Measurements from ENCODE around the gene CASP7.
A peak's percentile ranks its signal among the peaks of the same experiment; 100 is the strongest.
"Not testable (repeated sequence)": the region's sequence is repeated elsewhere in the genome, so short reads cannot be mapped to it uniquely, and the experiment has no call there.

Gene CASP7

DNA sequence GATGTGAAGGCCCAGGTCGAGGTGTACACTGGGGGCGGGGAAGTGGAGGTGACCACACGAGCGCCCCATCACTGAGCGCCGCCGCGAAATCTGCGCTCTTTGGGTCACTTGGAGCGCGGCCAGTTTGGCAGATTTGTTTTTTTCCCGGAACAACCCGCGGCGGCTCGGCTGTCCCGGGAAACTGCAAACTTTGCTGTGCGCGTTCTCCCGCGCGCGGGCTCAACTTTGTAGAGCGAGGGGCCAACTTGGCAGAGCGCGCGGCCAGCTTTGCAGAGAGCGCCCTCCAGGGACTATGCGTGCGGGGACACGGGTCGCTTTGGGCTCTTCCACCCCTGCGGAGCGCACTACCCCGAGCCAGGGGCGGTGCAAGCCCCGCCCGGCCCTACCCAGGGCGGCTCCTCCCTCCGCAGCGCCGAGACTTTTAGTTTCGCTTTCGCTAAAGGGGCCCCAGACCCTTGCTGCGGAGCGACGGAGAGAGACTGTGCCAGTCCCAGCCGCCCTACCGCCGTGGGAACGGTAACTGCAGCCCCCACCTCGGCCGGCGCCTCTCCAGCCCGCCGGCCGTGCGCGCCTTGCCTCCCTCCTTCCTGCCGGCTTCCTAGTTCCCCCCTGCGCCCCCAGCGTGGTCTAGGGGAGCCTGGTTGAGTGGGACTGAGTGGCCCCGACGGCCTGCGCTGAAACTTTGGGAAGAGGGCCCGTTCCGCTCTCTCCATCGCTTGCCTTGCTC lies at the start of gene CASP7:
Gene CASP7, plus strand, starts transcription at position 450 of the 727 bp plus-strand sequence. CDS start 17,582 bp downstream, outside the sequence.
- DNase-seq (ENCODE audit: low spot score), result peak; percentile 52

DNA sequence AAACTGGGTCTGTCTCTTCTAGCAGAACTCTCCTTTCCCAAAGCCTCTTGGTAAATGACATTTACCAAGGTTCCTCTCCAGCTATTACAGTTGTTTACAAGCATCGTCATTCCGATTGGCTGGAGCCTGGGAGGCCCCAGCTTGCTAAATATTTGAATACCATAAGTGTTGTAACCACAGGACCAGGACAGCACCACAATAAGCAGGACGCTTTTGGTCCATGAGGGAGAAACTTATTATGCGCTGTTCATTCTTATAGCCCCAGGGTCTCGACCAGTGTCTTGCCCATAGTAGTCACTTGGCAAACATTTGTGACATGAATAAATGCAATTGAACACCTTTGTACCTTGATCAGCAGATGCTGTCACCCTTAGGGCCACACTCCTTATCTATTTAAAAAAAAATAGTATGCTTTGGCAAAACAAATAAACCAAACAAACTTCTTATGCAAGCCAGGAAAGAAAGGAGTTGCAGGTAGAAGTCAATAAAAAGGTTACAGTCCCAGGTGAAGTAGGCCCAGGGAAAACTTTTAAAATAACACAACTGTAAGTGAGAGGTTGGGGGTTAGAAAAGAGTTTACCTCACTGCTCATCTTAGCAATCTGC lies 48.7 kb upstream of the CASP7 start:
- DNase-seq (ENCODE audit: low spot score), result no peak

- no peak for DNase-seq (ENCODE audit: low spot score)
Observed at GRCh38 chr10:113631684-113632367, 47.9 kb upstream of the CASP7 start.

DNA sequence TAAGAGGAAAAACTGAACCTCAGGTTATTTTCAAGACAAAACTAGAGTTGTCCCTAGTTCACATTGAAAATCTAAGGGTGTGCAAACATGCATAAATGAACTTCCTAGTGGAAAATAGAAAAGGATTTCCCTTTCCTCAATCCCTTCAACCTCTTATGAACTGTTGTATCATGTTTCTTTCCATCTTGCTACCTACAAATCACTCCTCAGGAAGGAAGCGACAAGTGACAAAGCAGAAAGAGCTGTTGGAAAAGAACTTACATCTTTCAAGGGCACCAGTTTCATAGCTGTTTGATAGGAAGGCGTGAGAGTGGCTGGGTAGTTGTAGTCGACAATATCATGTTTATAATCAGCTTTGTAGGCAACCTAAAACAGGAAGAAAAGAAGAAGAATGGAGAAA lies 39.7 kb upstream of the CASP7 start:
- DNase-seq (ENCODE audit: low spot score), result no peak

DNA sequence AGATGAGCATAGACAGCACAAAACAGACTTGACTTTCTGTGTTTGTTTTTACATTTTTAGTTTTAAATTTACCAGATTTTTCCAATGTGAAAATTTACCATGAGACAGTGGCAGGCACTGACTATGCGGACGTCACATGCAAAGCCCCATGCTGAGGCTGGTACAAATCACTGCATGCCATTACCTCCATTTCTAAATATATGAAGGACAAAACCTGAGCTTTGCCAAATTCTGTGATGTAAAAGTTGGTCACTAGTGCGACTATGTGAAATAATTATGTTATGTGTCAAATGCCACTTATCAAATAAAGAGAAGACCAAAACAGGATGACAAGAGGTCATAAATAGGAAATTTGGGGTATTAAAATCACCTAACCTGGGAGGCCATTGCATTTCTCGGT lies 38.0 kb upstream of the CASP7 start:
- no peak for DNase-seq (ENCODE audit: low spot score)

DNA sequence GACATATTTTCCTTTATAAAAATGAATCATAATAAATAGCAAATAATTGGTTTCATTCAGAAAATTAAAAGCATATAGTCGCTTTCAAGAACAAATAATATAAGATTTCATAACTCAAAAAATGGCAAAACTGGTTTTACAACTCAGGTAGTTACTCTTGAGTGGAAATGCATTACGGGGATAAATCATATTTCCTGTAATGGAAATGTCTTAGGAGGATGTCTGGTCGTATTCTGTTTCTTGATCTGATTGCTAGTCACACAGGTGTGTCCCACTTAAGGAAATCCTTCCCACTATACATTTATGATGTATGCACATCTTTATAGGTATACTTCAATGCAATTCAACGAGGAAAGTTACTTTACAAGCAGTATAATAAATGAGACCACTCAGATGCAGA lies 36.5 kb upstream of the CASP7 start:
- DNase-seq (ENCODE audit: low spot score), result no peak

- no peak for DNase-seq (ENCODE audit: low spot score)
Observed at GRCh38 chr10:113644185-113645120, 35.3 kb upstream of the CASP7 start.

DNA sequence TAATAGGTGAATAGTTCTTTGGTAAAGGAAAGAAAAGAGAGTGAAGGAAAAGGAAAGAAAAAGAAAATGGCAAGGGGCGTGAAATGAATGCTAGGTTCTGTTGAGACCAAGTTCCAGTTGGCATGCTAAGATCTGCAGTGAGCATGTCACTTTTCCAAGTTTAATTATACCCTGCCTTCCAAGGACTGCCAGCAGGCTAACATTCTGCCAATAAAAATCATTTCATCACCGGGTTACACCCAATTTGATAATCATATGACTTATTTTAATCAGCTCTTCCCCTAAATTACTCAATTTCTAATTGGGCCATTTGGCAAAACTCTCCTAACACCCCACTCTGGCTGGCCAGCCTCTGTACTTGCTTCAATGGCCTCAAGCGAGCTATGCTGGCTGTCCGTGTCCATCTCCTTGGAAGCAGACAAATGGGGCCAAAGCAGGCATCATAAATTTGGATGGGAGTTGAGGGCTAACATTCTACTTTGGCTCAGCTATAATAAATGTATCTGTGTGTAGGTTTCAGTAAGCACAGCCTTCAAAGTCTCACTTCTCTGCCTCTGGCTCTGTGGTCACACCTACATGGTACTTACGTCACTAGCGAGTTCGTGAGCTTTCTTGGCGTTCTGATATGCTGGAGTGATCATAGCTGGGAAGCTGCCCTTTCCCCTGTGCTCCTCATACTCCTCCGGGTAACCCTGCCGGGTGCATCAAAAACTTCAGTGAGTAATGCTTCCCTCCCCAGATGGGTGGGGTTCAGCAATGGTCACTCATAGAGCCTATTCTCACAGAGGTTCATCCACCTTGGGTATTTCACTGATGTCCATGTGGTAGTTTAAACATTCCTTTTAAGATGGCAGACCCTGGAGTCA lies 33.1 kb upstream of the CASP7 start:
- peak; percentile 46 for DNase-seq (ENCODE audit: low spot score)

- DNase-seq (ENCODE audit: low spot score), result no peak
Observed at GRCh38 chr10:113647812-113648211, 31.9 kb upstream of the CASP7 start.

DNA sequence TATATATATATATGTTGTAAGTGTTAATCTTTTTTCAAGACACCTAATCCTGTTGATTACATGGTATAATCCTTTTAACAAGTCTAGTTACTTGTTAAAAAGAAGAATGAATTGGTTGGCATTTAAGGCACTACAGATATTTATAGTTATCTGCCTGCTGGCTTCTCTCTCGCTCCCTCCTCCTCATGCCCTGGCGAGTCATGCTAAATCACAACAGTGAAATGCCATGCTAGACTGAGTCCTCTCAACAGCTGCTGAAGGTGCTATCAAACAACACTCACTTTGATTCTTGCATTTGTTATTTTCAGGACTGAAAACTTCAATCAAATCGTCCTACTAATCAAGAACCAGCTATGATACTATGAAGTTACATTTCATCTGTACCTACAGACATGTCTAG lies 31.2 kb upstream of the CASP7 start:
- DNase-seq (ENCODE audit: low spot score), result no peak

DNA sequence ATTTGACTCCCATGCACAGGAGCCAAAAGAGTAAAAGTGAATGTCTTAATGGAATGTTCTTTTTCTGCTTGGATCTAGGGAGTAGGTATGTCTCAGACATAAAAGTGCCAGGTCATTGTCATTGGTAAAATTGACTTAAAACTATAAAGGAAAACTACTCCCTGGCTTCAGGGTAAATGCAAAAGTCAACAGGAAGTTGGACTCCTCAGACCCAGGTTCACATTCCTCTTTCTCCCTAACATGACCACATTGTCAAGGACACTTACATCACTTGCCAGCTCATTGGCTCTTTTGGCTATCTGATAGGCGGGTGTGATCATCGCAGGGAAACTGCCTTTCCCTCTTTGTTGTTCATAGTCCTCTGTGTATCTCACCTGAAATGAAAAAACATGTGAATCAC lies 29.5 kb upstream of the CASP7 start:
- DNase-seq (ENCODE audit: low spot score), result no peak

GRCh38 chr10:113651021-113651420 lies 28.7 kb upstream of the CASP7 start:
- DNase-seq (ENCODE audit: low spot score), result no peak

GRCh38 chr10:113651898-113652297 lies 27.8 kb upstream of the CASP7 start:
- DNase-seq (ENCODE audit: low spot score), result no peak

DNA sequence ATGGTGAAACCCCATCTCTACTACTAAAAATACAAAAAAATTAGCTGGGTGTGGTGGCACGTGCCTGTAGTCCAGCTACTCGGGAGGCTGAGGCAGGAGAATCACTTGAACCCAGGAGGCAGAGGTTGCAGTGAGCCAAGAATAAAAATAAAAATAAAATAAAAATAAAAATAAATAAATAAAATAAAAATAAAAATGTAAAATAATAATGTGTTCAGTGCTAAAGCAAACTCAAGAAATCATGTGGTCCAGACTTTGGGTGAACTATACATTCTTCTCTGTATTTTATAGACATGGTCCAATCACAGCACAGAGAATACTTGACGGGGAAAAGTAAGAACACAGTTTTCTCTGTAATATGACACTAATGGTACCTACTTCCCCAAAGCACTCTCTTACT lies 27.3 kb upstream of the CASP7 start:
- not testable (repeated sequence) for DNase-seq (ENCODE audit: low spot score)

- no peak for DNase-seq (ENCODE audit: low spot score)
Observed at GRCh38 chr10:113656896-113657295, 22.8 kb upstream of the CASP7 start.

GRCh38 chr10:113657544-113657943 lies 22.2 kb upstream of the CASP7 start:
- no peak for DNase-seq (ENCODE audit: low spot score)

GRCh38 chr10:113661332-113661731 lies 18.4 kb upstream of the CASP7 start:
- no peak for DNase-seq (ENCODE audit: low spot score)

DNA sequence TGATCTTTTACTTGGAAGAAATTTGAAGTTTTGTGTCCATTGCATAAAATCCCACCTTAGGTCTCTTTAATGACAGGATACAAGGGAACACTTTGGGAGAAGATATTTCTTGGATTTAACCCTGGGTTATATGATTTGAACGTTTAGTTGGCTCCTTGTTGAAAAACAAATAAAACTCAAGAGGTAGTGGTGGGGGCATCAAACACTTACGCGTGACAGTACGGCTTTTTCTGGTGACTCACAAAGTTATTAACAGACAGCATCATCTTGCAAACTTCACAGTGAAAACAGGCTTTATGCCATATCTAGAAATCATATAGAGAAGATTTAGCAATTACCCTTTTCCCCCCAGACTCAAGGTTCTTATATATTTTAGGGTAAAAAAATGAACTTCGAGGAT lies 16.6 kb upstream of the CASP7 start:
- no peak for DNase-seq (ENCODE audit: low spot score)

- DNase-seq (ENCODE audit: low spot score), result no peak
Observed at GRCh38 chr10:113663908-113664307, 15.8 kb upstream of the CASP7 start, which contains the start of gene NRAP. Gene NRAP (minus strand): TSS chr10:113664041. CDS start chr10:113663882, 159 bp downstream.

DNA sequence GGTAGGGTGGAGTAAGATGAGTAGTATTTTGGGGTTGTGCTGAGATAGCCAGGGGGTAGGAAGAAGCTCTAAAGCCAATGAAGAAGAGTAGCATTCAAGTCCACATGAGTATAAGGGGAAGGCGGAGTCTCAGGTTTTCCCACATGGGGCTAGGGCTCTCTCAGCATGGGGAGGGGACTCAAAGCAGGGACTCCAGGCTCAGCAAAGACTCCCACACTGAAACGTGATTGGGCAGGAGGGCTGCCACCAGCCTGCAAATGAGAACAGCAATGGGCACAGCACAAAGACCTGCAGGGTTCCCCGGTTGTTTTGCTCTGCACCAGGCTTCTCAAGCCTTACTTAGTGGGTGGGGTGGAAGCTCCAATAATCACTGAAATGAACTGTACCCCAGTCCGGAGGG lies 14.4 kb upstream of the CASP7 start:
- DNase-seq (ENCODE audit: low spot score), result no peak

GRCh38 chr10:113665806-113666354 lies 13.8 kb upstream of the CASP7 start:
- DNase-seq (ENCODE audit: low spot score), result no peak

Measured in pons (tissue), 1 donor.